Upper lobe of right lung (tissue), 1 donor: ENCODE results near the gene ARMH3. TPM values are rescaled to one million over a fixed set of nuclear protein-coding genes. Genes with fewer than 3 reads are reported as not detected.
"Not testable (repeated sequence)": the region's sequence is repeated elsewhere in the genome, so short reads cannot be mapped to it uniquely, and the experiment has no call there.

Source experiments
- ATAC-seq: fragments of 200-7000 bp; cut with Tn5 transposase; one replicate; pipeline ENCODE4 v1.9.1; 2020; ENCODE audit warnings: mild to moderate bottlenecking, moderate library complexity
- DNase-seq: peaks from one replicate; pipeline ENCODE4 v3.0.0-alpha.2; 2020
- H3K27ac ChIP-seq: fragments of 200-600 bp; one replicate; pipeline ENCODE4 v1.8.0; 2022
- H3K27me3 ChIP-seq: fragments of 200-600 bp; one replicate; pipeline ENCODE4 v1.8.0; 2022; ENCODE audit warnings: mild to moderate bottlenecking
- H3K36me3 ChIP-seq: fragments of 200-600 bp; one replicate; pipeline ENCODE4 v1.8.0; 2022
- H3K4me1 ChIP-seq: fragments of 200-600 bp; one replicate; pipeline ENCODE4 v1.8.0; 2022
- H3K4me3 ChIP-seq: fragments of 200-600 bp; one replicate; pipeline ENCODE4 v1.8.0; 2022; ENCODE audit warnings: mild to moderate bottlenecking
- H3K9me3 ChIP-seq: fragments of 200-600 bp; one replicate; pipeline ENCODE4 v1.8.0; 2022
- intact Hi-C: fragments of 100-400 bp; cut with DNase I; formaldehyde crosslinking; loops from one replicate; pipeline ENCODE4 v1.11.0; 2022
- total RNA-seq: library from RNA; stranded (reverse); fragmentation: NEBNext Ultra II Directional; extraction: Animal tissue kit (Norgen Biotek cat#: 25700); gene quantifications from one replicate; pipeline ENCODE4 v1.2.1, GENCODE V29; 2021
- TF ChIP-seq, protein P1 (sequence below): fragments of 200-600 bp; IDR thresholded peaks from one replicate; pipeline ENCODE4 v1.8.0; 2022; ENCODE audit warnings: antibody characterized with exemption
- donor health status: DM: no; HTN: yes; CAD: no; lungs with severe emphysema.

ARMH3 gene
- total RNA-seq, 1 donor from 2014 or later: 37.2 TPM

- DNase-seq (no peak), ATAC-seq (no peak)
- no peaks in the 10 kb centered on the region for H3K9me3 ChIP-seq
- H3K4me3 ChIP-seq: peak overlapping the region; percentile 96
- peaks cover 34% of the 10 kb centered on the region for H3K4me1 ChIP-seq
- intact Hi-C loops: no loop called here
- TF ChIP-seq, protein P1, sequence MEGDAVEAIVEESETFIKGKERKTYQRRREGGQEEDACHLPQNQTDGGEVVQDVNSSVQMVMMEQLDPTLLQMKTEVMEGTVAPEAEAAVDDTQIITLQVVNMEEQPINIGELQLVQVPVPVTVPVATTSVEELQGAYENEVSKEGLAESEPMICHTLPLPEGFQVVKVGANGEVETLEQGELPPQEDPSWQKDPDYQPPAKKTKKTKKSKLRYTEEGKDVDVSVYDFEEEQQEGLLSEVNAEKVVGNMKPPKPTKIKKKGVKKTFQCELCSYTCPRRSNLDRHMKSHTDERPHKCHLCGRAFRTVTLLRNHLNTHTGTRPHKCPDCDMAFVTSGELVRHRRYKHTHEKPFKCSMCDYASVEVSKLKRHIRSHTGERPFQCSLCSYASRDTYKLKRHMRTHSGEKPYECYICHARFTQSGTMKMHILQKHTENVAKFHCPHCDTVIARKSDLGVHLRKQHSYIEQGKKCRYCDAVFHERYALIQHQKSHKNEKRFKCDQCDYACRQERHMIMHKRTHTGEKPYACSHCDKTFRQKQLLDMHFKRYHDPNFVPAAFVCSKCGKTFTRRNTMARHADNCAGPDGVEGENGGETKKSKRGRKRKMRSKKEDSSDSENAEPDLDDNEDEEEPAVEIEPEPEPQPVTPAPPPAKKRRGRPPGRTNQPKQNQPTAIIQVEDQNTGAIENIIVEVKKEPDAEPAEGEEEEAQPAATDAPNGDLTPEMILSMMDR: no peak
- no peaks in the 10 kb centered on the region for H3K36me3 ChIP-seq
- H3K27ac ChIP-seq: peak overlapping the region; percentile 98
- H3K27me3 ChIP-seq: no peaks in the 10 kb centered on the region
Measured at GRCh38 chr10:102064503-102064867, 8.5 kb upstream of the ARMH3 start.

DNA sequence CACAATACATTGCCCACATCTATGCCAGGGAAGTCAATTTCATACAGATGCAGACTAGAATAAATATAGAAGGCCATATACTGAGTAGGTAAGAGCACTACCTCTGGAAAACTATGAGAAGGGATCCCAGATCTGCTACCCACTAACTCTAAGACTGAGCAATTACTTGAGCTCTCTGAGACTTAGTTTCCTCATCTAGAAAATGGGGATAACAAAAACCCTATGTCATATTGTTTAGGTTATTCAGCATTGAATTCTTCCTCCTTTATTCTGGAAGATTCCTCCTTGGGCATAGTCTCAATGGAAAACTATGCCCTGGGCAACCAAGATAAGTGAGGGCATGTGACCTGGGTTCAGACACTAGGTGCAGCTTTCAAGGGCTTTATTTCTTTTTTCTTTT, 4.0 kb upstream of the ARMH3 start:
- intact Hi-C loops: no loop called here
- no peaks in the 10 kb centered on the region for H3K36me3 ChIP-seq
- peaks cover 2% of the 10 kb centered on the region for H3K4me1 ChIP-seq
- H3K27ac ChIP-seq: no peak overlapping the region
- TF ChIP-seq, protein P1: no peak
- DNase-seq (no peak), ATAC-seq (no peak)
- no peak overlapping the region for H3K4me3 ChIP-seq
- H3K9me3 ChIP-seq: no peaks in the 10 kb centered on the region
- no peaks in the 10 kb centered on the region for H3K27me3 ChIP-seq

- H3K9me3 ChIP-seq, H3K27me3 ChIP-seq, intact Hi-C loops, H3K36me3 ChIP-seq: not testable (repeated sequence)
- Histone ChIP-seq H3K4me1 (peaks cover 38% of the 10 kb centered on the region), H3K27ac (peak overlapping the region; percentile 95), H3K4me3 (peak overlapping the region; percentile 91)
- DNase-seq (peak; percentile 73), ATAC-seq (peak; percentile 18)
Measured at GRCh38 chr10:102054881-102055646, 909 bp downstream of the ARMH3 start.

- H3K27me3 ChIP-seq: no peaks in the 10 kb centered on the region
- H3K9me3 ChIP-seq: no peaks in the 10 kb centered on the region
- peaks cover 20% of the 10 kb centered on the region for H3K4me1 ChIP-seq
- no peak overlapping the region for H3K4me3 ChIP-seq
- no peaks in the 10 kb centered on the region for H3K36me3 ChIP-seq
- H3K27ac ChIP-seq: peak overlapping the region; percentile 25
- no peak for DNase-seq
- intact Hi-C loops: no loop called here
- TF ChIP-seq, protein P1: no peak
- no peak for ATAC-seq
Measured at GRCh38 chr10:102046095-102046494, 9.9 kb downstream of the ARMH3 start.

- TF ChIP-seq, protein P1: no peak
- no peak for DNase-seq
- intact Hi-C loops: no loop called here
- H3K9me3 ChIP-seq: no peaks in the 10 kb centered on the region
- H3K36me3 ChIP-seq: no peaks in the 10 kb centered on the region
- peak; percentile 54 for ATAC-seq
- peaks cover 19% of the 10 kb centered on the region for H3K4me1 ChIP-seq
- H3K4me3 ChIP-seq: no peak overlapping the region
- no peaks in the 10 kb centered on the region for H3K27me3 ChIP-seq
- peak overlapping the region; percentile 25 for H3K27ac ChIP-seq
Measured at GRCh38 chr10:102045292-102045691, 10.7 kb downstream of the ARMH3 start.

GRCh38 chr10:102040305-102041050, 15.5 kb downstream of the ARMH3 start:
- intact Hi-C loops: no loop called here
- no peak overlapping the region for H3K27ac ChIP-seq
- peaks cover 13% of the 10 kb centered on the region for H3K4me1 ChIP-seq
- no peaks in the 10 kb centered on the region for H3K9me3 ChIP-seq
- no peak for ATAC-seq
- TF ChIP-seq, protein P1: no peak
- H3K36me3 ChIP-seq: peaks cover 19% of the 10 kb centered on the region
- H3K4me3 ChIP-seq: no peak overlapping the region
- DNase-seq: no peak
- H3K27me3 ChIP-seq: no peaks in the 10 kb centered on the region
